A673 (cell line): ENCODE data around the gene RNF213.

Experiments
- EZH2 ChIP-seq: fragments of 200-600 bp; sonication (generic); IDR thresholded peaks from 2 replicates; pipeline ENCODE4 v1.6.1; 2017; ENCODE audit warnings: borderline replicate concordance, low read depth, mild to moderate bottlenecking, mixed read lengths, antibody characterized with exemption, low read length; ENCODE audit not compliant: poor library complexity, severe bottlenecking
- TF ChIP-seq, protein P1 (sequence below): fragments of 300-800, 200-600 bp; sonication (generic); conservative IDR thresholded peaks from 2 replicates; pipeline ENCODE4 v1.5.1; 2017; ENCODE audit warnings: low read depth, mild to moderate bottlenecking, antibody characterized with exemption, low read length, moderate library complexity, mixed read lengths

DNA sequence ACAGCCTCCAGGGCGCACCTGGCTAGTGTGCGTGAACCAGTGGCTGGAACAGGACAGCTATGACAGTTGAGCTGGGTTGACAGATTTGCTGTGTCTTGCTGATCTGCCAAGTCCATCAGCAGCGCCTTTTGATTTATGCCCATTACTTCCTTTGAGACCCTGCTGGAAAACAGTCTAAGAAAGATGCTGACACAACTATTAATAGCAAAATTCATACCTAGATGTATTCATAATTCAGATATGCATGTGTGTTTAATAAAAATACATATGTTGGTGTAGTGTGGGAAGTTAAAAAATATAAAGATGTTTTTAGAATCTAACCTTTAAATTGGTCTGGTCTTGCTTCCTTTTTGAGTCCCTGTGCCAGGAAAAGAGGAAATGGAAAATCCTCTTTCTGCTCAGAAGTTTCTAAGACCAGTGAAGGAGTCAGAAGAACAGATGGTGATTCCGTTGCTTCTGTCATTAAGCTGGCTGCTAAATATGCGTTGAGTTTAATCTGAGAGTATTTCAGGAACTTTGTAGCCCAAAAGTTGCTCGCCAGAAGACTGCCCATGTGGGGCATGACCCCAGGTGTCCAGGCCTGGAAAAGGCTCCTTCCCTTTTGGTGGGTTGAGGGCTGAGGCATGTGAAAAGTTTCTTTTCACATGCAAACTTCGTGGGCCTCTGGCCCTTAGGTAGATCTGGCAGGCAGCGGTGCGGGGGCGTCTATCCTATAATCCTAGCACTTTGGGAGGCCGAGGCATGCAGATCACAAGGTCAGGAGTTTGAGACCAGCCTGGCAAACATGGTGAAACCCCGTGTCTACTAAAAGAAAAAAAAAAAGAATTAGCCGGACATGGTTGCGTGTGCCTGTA lies 114.3 kb downstream of the RNF213 start:
- TF ChIP-seq, protein P1, sequence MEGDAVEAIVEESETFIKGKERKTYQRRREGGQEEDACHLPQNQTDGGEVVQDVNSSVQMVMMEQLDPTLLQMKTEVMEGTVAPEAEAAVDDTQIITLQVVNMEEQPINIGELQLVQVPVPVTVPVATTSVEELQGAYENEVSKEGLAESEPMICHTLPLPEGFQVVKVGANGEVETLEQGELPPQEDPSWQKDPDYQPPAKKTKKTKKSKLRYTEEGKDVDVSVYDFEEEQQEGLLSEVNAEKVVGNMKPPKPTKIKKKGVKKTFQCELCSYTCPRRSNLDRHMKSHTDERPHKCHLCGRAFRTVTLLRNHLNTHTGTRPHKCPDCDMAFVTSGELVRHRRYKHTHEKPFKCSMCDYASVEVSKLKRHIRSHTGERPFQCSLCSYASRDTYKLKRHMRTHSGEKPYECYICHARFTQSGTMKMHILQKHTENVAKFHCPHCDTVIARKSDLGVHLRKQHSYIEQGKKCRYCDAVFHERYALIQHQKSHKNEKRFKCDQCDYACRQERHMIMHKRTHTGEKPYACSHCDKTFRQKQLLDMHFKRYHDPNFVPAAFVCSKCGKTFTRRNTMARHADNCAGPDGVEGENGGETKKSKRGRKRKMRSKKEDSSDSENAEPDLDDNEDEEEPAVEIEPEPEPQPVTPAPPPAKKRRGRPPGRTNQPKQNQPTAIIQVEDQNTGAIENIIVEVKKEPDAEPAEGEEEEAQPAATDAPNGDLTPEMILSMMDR = no peak
- no peak for TF ChIP-seq EZH2
